Right renal cortex interstitium (tissue), 3 donors: Measurements from ENCODE around the gene LSM14B. TPM values are rescaled to one million over a fixed set of nuclear protein-coding genes. Genes with fewer than 3 reads are reported as not detected.
"Not testable (repeated sequence)": the region's sequence is repeated elsewhere in the genome, so short reads cannot be mapped to it uniquely, and the experiment has no call there.

Experiments used
- DNase-seq, 3 donors: peaks; one replicate each; pipeline ENCODE4 v3.0.0-alpha.2; 2013; ENCODE audit warnings: low read depth in 3 of 3, low spot score in 2 of 3
- polyA plus RNA-seq, 3 donors: library from polyadenylated mRNA; unstranded; fragments of 120-200 nt; gene quantifications; one replicate each; pipeline ENCODE4 v1.2.1, GENCODE V29; 2013; ENCODE audit not compliant: insufficient read length in 3 of 3

Gene LSM14B
- polyA plus RNA-seq, 3 donors, result 50.2 to 52.9 (median 50.5) TPM

GRCh38 chr20:62143957-62144825 lies 21.9 kb downstream of the LSM14B start:
- DNase-seq, result no peak

GRCh38 chr20:62145688-62146018 lies 23.4 kb downstream of the LSM14B start:
- DNase-seq, result no peak

- DNase-seq, result no peak
Observed at GRCh38 chr20:62146019-62146755, 23.9 kb downstream of the LSM14B start.

DNA sequence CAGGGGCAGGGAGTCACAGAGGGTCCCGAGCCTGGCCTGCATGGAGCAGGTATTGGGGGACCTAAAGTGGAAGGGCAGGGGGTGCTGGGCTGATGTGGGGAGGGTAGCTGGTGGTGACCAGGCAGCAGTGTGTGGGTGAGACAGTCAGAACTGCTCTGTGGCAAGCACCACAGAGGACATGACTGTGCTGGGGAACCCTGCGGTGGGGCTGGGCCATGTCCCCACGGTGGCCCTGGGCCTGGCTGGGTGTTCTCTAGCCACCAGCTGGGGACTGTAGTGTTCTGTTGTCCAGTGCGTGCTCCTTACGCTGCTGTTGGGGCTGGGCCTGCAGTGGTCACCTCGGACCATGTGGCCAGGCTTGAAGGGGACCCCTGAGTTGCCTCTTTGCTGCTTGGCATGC lies 24.9 kb downstream of the LSM14B start:
- DNase-seq, result no peak

DNA sequence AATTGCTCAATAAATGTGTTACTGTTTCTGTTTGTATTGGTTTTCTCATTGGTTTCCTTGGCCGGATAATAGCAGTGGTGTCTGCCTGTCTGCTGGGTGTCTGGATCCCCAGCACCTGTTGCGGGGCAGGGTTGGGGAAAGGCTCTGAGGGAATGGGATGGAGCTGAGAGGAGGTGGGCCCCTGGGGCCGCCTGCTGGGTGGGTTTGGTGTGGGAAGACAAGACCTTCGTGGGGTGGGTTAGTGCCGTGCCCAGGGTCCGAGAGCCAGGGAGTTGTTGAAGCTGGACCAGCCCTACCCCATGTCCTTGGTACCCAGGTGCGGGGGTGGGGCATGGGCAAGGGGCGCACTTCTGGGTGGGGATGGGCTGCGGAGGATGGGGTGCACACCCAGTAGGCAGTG lies 25.3 kb downstream of the LSM14B start:
- no peak for DNase-seq

- DNase-seq, result not testable (repeated sequence)
Observed at GRCh38 chr20:62148383-62148782, 26.1 kb downstream of the LSM14B start.

DNA sequence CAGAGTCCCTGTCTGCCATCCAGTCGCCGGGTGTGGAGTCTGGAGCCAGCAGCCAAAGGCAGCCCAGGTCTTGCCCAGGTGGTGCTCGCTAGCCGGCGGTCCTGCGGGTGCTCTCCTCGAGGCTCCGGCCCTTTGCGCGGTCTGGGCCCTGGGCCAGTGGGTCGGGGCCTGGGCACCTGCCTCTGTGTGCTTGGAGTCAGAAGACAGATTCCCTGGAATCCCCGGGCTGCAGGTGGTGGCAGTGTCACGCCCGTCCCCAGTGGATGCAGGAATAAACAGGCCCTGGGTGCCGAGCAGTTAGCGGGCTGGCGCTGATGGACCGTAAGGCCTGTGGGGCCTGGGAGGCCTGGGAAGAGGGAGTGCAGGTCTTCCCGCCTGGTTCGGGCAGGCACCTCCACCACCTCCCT lies 26.6 kb downstream of the LSM14B start:
- no peak for DNase-seq

DNA sequence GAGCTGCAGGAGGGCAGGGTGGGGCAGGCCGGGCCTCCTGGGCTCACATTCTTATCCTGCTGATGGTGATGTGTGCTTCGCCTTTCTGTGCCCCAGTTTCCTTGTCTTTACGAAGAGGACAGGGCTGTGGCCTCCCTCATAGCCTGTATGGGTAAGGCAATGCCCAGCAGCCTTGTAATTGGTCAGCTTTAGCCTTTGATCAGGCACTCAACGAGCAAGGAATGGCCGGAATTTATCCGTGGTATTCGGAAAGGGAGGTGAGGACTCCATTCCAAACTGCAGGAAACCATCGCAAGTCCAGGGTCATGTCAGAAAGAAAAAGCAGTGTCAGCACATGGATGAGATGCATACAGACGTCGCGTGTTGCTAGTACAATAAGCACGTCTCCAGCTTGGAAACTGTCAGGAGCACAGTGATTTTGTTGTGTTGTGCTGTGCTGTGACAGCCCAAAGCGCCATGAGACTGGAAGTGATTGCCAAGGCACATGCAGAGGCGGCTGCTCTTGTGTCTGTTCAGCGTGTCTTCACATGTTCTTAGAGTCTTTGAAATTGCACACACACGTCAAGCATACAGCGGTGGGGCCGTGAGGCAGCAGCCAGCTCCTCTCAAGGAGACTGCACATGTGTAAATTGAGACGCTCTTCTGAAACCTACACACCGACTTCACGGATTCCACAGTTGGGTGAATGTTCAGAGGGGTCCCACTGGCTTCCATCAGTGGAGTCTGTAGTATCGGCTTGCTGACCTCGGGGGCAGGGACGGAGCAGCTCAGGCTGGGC lies 27.4 kb downstream of the LSM14B start:
- DNase-seq, result no peak

- no peak for DNase-seq
Observed at GRCh38 chr20:62150310-62150575, 28.0 kb downstream of the LSM14B start.

DNA sequence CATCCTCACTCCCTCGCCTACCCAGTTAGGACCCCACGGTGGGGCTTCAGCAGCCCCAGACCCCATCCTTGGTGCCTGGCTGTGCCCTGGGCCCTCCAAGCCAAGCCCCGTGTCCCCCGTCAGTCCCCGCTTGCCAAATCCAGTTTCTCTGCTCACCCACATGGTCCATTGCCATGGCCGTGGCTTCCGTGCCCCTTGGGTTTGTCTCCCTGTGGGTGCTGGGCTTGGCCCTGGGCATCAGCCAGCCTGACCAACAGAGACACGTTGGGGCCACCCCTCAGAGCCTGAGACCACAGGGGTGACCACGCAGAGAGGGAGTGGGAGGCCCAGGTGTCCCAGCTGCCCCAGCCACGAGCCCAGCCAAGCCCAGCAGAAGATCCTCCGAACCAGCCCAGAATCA lies 28.9 kb downstream of the LSM14B start:
- DNase-seq, result no peak

- DNase-seq, result no peak
Observed at GRCh38 chr20:62151835-62152364, 29.6 kb downstream of the LSM14B start.

DNA sequence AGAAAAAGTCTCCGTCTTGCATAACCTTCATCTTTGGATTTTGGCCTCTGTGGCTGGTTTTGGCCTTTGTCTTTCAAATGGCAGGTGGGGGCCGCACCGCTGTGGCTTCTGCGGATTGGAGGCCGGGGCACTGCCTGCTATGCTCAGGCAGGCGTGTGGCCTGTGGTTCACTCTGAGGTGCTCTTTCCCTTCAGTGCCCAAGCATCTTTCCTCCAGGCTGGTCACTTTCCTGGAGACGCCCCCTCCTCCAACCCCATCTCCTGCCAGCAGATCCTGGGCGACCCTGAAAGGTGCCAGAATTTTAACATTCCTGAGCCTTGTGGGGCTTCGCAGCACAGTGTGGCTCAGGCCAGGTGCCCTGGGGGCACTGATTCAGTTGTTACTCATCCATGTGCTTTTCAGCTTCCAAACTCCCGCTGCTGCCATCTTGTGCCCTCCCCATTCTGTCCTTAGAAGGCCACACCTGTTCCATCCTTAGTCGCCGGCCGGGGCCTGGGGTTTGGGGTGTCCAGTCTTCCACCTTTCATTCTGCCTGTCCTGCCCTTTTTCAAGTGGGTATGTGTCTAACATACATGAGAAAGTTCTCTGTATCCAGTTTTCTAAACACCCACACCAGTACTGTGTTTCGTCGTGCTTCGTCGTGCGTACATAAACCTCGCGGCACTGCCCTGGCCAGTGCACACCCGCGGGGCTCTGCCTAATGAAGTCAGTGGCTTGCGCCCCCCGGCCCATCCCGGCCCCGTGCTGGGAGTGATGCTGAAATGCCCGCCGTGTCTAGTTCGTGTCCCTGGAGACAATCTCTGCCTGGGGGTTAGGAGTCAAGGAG lies 33.4 kb downstream of the LSM14B start:
- no peak for DNase-seq

DNA sequence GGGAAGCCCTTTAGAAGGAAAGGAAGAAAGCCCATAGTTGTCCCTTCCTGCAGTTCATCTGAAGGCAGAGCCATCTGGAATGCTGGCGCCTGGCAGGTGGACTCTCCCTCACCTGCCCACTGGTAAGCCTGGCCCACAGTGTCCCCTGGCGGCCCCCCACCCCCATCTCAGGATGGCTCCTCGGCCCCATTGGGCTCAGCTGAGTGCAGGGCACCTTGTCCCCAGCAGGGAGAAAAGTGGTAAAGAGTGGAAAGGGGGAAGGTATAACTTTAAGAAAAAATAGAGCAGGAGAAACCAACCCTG lies 33.9 kb downstream of the LSM14B start:
- DNase-seq, result no peak

GRCh38 chr20:62156592-62157386 lies 34.5 kb downstream of the LSM14B start:
- DNase-seq, result no peak

- DNase-seq, result no peak
Observed at GRCh38 chr20:62157387-62158087, 35.3 kb downstream of the LSM14B start.

- DNase-seq, result no peak
Observed at GRCh38 chr20:62158088-62158400, 35.8 kb downstream of the LSM14B start.

- no peak for DNase-seq
Observed at GRCh38 chr20:62158541-62158940, 36.3 kb downstream of the LSM14B start.

DNA sequence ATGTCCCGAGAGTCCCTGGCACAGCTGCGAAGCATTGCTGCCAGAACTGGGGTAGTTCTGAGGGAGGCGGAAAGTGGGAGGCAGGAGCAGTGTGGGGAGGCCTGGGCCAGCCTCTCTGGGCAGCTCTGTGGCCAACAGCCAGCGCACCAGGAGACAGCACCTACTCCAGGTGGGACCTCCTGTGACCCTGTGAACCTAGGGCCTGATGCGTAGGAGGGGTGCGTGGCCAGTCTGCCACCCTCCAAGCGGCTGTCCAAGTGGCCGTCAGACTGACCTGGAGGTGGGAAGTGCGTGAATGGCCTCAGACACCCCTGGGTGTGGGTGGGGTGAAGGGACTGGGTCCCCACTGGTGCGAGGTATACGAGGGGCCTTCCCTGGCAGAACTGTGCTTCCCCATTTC lies 36.8 kb downstream of the LSM14B start:
- DNase-seq, result no peak

DNA sequence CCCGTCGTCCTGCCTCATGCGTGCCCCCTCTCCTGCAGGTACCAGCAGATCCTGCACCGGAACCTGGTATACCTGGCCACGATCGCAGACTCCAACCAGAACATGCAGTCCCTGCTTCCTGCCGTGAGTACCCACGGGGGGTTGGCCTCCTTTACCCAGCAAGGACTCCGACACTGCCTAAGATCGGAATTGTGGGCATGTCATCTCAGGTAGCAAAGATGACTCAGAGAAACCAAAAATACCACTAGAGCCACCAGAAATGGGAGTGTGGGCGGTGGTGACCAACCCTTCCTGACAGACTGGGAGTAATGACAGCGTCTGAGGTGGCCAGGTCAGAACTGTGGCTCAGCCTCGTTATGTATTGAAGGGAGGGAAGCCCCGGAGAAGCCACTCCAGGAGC lies 37.6 kb downstream of the LSM14B start:
- no peak for DNase-seq

GRCh38 chr20:62160253-62160652 lies 38.0 kb downstream of the LSM14B start:
- no peak for DNase-seq
